Breast epithelium (tissue), 4 donors: ENCODE results near the gene CD55. TPM values are rescaled to one million over a fixed set of nuclear protein-coding genes. Genes with fewer than 3 reads are reported as not detected.

Source experiments
- DNase-seq, 2 donors: peaks; one replicate each; pipeline ENCODE4 v3.0.0-alpha.2; 2019; ENCODE audit warnings: low spot score in 2 of 2
- H3K27ac ChIP-seq, 2 donors: fragments of 200-600 bp; sonication (generic) in 1 of 2; one replicate each; pipeline ENCODE4 v1.5.1; 2016 to 2019; ENCODE audit warnings: mild to moderate bottlenecking in 1 of 2
- H3K27me3 ChIP-seq, 2 donors: fragments of 200-600 bp; sonication (generic) in 1 of 2; one replicate each; pipeline versions ENCODE4 v1.5.1 to v1.6.0; 2017 to 2019; ENCODE audit warnings: control low read depth in 1 of 2, mild to moderate bottlenecking in 1 of 2
- H3K36me3 ChIP-seq: fragments of 200-600 bp; one replicate; pipeline ENCODE4 v1.5.1; 2019
- H3K4me1 ChIP-seq, 2 donors: fragments of 200-600 bp; sonication (generic); one replicate each; pipeline ENCODE4 v1.5.1; 2016 to 2019; ENCODE audit warnings: control low read depth in 1 of 2
- H3K4me3 ChIP-seq, 3 donors: fragments of 200-600 bp; sonication (generic); 1 replicate in 2 of 3; 2 replicates in 1 of 3; pipeline ENCODE4 v1.5.1; 2016 to 2019; ENCODE audit warnings: mild to moderate bottlenecking in 3 of 3, moderate library complexity in 2 of 3
- H3K9me3 ChIP-seq, 2 donors: fragments of 200-600 bp; sonication (generic) in 1 of 2; one replicate each; pipeline ENCODE4 v1.5.1; 2016 to 2019; ENCODE audit warnings: control low read depth in 1 of 2
- POLR2A ChIP-seq: fragments of 450-650 bp; IDR thresholded peaks from one replicate; pipeline ENCODE4 v1.6.1; 2016; ENCODE audit warnings: antibody characterized with exemption, mild to moderate bottlenecking, moderate library complexity
- POLR2AphosphoS5 ChIP-seq, 3 donors: sonication (generic); formaldehyde crosslinking; IDR thresholded peaks; one replicate each; pipeline ENCODE4 v1.6.1; 2017; ENCODE audit warnings: antibody characterized with exemption in 3 of 3
- intact Hi-C: fragments of 100-400 bp; cut with DNase I; formaldehyde crosslinking; loops from one replicate; pipeline ENCODE4 v1.15.1; 2023; ENCODE audit warnings: low total_unique reads
- total RNA-seq, 3 donors: library from RNA; depleted of rRNA; stranded (reverse); fragments of >200 nt; gene quantifications; one replicate each; pipeline ENCODE4 v1.1.0, GENCODE V29; 2016
- TF ChIP-seq, protein P1 (sequence below), 3 donors: fragments of 450-650 bp; IDR thresholded peaks; one replicate each; pipeline ENCODE4 v1.5.1; 2016 to 2017; ENCODE audit warnings: antibody characterized with exemption in 3 of 3, mild to moderate bottlenecking in 3 of 3, moderate library complexity in 3 of 3

The CD55 gene
- total RNA-seq, 3 donors from 2014 or later = 65.4 to 132 (median 67.8) TPM

DNA sequence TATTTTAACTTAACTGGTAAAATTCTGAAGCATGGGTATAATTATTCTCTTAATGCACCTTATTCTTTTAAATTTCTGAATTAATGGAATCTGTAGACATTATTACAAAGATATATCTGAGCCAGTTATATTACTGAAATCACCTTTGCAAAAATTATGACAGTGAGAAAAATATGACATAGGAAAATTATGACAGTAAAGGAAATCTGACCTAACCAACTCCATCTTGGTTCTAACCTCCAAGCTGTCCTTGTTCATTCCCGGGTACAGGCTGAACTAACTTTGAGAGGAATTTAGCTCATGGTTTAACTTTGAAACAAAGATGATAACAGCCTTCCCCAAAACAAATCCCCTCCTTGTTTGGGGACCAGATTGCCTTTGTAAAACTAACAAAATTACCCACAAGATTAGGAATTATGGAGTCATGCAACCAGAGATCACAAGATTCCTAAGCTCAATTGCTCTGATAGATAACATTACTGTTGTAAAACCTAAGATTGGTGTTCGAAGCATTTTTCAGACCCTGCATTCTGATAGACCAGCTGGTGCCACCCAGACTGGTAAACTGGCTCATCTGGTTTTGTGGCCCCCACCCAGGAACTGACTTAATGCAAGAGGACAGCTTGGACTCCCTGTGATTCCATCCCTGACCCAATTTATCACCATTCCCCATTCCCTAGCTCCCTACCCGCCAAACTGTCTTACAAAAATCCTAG is 9.4 kb upstream of the CD55 start:
- Histone ChIP-seq H3K27ac (no peak overlapping the region), H3K36me3 (no peaks in the 10 kb centered on the region), H3K4me1 (no peaks in the 10 kb centered on the region), H3K27me3 (no peaks in the 10 kb centered on the region), H3K9me3 (no peaks in the 10 kb centered on the region), H3K4me3 (no peak overlapping the region)
- TF ChIP-seq POLR2AphosphoS5 (IDR thresholded peaks at IDR 0.05) (no peak), POLR2A (no peak)
- TF ChIP-seq, protein P1, sequence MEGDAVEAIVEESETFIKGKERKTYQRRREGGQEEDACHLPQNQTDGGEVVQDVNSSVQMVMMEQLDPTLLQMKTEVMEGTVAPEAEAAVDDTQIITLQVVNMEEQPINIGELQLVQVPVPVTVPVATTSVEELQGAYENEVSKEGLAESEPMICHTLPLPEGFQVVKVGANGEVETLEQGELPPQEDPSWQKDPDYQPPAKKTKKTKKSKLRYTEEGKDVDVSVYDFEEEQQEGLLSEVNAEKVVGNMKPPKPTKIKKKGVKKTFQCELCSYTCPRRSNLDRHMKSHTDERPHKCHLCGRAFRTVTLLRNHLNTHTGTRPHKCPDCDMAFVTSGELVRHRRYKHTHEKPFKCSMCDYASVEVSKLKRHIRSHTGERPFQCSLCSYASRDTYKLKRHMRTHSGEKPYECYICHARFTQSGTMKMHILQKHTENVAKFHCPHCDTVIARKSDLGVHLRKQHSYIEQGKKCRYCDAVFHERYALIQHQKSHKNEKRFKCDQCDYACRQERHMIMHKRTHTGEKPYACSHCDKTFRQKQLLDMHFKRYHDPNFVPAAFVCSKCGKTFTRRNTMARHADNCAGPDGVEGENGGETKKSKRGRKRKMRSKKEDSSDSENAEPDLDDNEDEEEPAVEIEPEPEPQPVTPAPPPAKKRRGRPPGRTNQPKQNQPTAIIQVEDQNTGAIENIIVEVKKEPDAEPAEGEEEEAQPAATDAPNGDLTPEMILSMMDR (IDR thresholded peaks at IDR 0.05) = no peak
- intact Hi-C loops = no loop called here
- DNase-seq = no peak

- intact Hi-C loops = no loop called here
- Histone ChIP-seq H3K4me1 (no peaks in the 10 kb centered on the region), H3K36me3 (no peaks in the 10 kb centered on the region)
Observed at GRCh38 chr1:207312604-207312920, 8.9 kb upstream of the CD55 start.

DNA sequence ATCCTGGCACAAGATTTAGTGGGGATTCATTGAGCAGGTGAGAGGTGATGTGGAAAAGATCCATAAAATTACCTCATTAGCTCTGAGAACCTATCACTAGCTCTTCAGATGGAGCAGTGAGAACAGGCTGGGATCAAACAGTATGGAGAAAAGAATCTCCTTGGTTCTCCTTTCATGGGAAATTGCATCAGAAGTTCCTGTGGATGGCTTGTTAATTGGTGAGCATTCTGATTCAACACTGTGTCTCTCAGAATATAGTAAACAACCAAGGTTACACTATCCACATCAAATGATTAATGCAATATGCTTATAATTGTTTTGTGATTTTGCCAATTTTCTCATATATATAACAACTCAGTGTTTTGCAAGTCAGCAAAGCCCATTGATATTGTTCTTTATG is 8.3 kb upstream of the CD55 start:
- intact Hi-C loops = no loop called here
- no peak for DNase-seq

More at GRCh38 chr1:207312604-207312920, 8.9 kb upstream of the CD55 start:
- Histone ChIP-seq H3K27ac (no peak overlapping the region), H3K9me3 (no peaks in the 10 kb centered on the region), H3K27me3 (no peaks in the 10 kb centered on the region), H3K4me3 (no peak overlapping the region)
- DNase-seq = no peak
- TF ChIP-seq POLR2A = no peak
- no peak for TF ChIP-seq POLR2AphosphoS5 (IDR thresholded peaks at IDR 0.05)
- TF ChIP-seq, protein P1 (IDR thresholded peaks at IDR 0.05) = no peak

DNA sequence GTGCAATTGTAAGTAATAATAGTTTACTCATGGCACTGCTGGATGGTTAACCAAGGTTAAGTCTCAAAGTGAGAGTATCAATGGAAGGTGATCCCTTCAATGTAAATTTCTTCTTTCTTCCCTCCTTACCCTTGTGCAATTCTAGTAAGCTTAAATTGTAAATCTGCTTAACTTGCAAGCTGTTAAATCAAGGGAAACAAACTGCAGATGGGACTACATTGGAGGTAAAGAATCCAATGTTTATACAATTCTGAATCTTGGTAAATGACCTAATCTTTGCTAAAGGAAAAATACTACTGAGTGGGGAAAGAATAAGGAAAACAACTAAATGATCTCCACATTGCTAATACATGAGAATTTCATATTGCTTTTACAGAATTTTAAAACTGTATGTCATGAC is 6.7 kb upstream of the CD55 start:
- TF ChIP-seq, protein P1 (IDR thresholded peaks at IDR 0.05) = no peak
- TF ChIP-seq POLR2A (no peak), POLR2AphosphoS5 (IDR thresholded peaks at IDR 0.05) (no peak)
- no peaks in the 10 kb centered on the region for H3K4me1 ChIP-seq
- no peak overlapping the region for H3K4me3 ChIP-seq
- intact Hi-C loops = no loop called here
- DNase-seq = no peak
- H3K9me3 ChIP-seq = no peaks in the 10 kb centered on the region
- no peaks in the 10 kb centered on the region for H3K36me3 ChIP-seq
- H3K27ac ChIP-seq = peak overlapping the region in 1 of 2 donors; percentile 8
- no peaks in the 10 kb centered on the region for H3K27me3 ChIP-seq

More for the DNA sequence above, 8.3 kb upstream of the CD55 start:
- Histone ChIP-seq H3K4me1 (no peaks in the 10 kb centered on the region), H3K27me3 (no peaks in the 10 kb centered on the region), H3K27ac (no peak overlapping the region), H3K4me3 (no peak overlapping the region), H3K36me3 (no peaks in the 10 kb centered on the region), H3K9me3 (no peaks in the 10 kb centered on the region)
- TF ChIP-seq POLR2A (no peak), POLR2AphosphoS5 (IDR thresholded peaks at IDR 0.05) (no peak)
- TF ChIP-seq, protein P1 (IDR thresholded peaks at IDR 0.05) = no peak

- no peaks in the 10 kb centered on the region for H3K36me3 ChIP-seq
- no peak overlapping the region for H3K4me3 ChIP-seq
- H3K4me1 ChIP-seq = no peaks in the 10 kb centered on the region
- no peaks in the 10 kb centered on the region for H3K27me3 ChIP-seq
- H3K27ac ChIP-seq = no peak overlapping the region
- intact Hi-C loops = no loop called here
- no peak for DNase-seq
- H3K9me3 ChIP-seq = no peaks in the 10 kb centered on the region
- TF ChIP-seq, protein P1 (IDR thresholded peaks at IDR 0.05) = no peak
- TF ChIP-seq POLR2A (no peak), POLR2AphosphoS5 (IDR thresholded peaks at IDR 0.05) (no peak)
Observed at GRCh38 chr1:207315435-207315834, 6.0 kb upstream of the CD55 start.
